ENCODE data around the gene SYNPR.

Gene SYNPR

DNA sequence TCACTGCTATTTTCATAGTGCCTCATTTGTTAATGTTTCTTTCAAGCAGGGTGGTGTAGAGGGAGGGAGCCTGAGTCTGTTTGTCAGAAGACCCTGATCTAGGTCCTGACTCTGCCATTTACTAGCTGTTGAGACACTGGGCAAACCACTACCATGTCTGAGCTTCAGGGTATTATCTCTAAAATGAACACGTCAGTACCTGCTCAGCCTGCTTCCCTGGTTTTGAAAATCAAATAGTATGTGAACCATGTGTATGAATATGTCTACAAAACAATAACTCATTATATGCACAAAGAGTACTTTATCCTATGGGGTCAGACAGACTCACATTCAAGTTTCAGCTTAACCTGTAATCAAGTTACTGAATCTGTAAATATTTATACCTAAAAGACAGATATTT, 25.1 kb downstream of the SYNPR start:
- no CpG with 5 or more reads among the region's 1 CpG for WGBS (ENCODE audit: insufficient coverage, insufficient read length)
- DNase-seq (ENCODE audit: low read depth, low spot score): no peak
- H3K4me1 ChIP-seq (ENCODE audit: control insufficient read depth, insufficient read depth, low read length): no peaks in the 10 kb centered on the region
- H3K36me3 ChIP-seq (ENCODE audit: control insufficient read depth, insufficient read depth, low read length): no peaks in the 10 kb centered on the region
- H3K4me3 ChIP-seq (ENCODE audit: low read length): no peak overlapping the region
- no peak overlapping the region for H3K27ac ChIP-seq (ENCODE audit: low read length)
- H3K9me3 ChIP-seq (ENCODE audit: control insufficient read depth, insufficient read depth, low read length): no peaks in the 10 kb centered on the region
- H3K27me3 ChIP-seq (ENCODE audit: control insufficient read depth, insufficient read depth, low read length): peaks cover 11% of the 10 kb centered on the region; the same call in 1 of the 2 replicates

DNA sequence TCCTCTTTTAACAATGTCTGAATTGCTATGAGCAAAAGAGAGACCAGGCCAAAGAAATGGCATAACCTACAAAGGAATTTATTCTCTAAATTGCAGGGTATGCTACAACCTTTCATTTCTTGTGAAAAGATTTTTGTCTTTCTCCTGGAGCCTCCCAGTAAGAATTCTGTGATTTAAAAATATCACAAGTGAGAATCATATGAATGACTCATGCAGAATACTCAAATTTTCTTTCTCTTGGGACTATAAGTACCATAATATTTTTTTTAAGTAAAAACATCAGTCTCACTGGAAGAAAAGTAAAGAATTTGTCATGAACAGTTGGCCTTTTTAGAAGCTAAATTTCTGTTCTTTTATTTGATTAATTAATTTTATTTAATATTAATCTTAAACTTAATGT, 26.3 kb downstream of the SYNPR start:
- H3K4me1 ChIP-seq (ENCODE audit: control insufficient read depth, insufficient read depth, low read length): no peaks in the 10 kb centered on the region
- peaks cover 12% of the 10 kb centered on the region; the same call in 1 of the 2 replicates for H3K27me3 ChIP-seq (ENCODE audit: control insufficient read depth, insufficient read depth, low read length)
- no peak overlapping the region for H3K27ac ChIP-seq (ENCODE audit: low read length)
- no peaks in the 10 kb centered on the region for H3K9me3 ChIP-seq (ENCODE audit: control insufficient read depth, insufficient read depth, low read length)
- no peaks in the 10 kb centered on the region for H3K36me3 ChIP-seq (ENCODE audit: control insufficient read depth, insufficient read depth, low read length)
- H3K4me3 ChIP-seq (ENCODE audit: low read length): no peak overlapping the region
- no peak for DNase-seq (ENCODE audit: low read depth, low spot score)

DNA sequence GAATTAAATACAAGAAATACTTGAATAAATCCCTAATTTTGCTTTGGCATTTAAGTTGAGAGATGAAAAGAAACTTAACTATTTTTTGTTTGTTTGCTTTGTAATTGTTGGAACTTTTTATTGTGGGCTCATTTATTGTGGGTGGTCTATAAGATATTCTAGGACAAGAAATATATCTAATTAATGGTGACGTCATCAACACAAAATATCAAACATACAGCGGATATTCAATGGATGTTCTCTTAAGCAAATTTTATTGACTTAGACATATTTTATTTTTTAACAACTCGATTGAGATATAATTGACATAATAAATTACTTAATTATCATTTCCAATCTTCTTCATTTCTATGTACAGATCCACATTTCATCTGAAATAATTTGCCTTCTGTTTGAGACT, 30.0 kb downstream of the SYNPR start:
- no CpG with 5 or more reads among the region's 3 CpGs for WGBS (ENCODE audit: insufficient coverage, insufficient read length)
- H3K27me3 ChIP-seq (ENCODE audit: control insufficient read depth, insufficient read depth, low read length): peaks cover 31% of the 10 kb centered on the region; the same call in 1 of the 2 replicates

DNA sequence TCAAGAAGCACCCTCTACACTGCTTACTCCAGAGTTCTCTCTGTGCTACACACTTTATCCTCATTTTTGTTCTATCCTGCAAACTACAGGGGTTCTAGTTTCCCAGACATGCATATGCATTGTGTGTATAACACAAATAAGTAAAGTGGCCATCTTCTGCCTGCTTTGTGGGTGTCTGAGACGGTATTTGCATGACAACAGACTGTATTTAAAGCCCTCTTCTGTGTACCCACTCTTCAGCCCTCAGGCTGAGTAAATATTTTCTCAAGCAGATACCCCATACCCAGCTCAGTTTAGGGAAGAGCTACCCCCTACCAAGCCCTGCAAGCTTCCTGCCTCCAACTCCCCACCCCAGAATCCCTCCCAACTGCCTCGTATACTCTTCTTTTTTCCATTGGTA, 31.7 kb downstream of the SYNPR start:
- no CpG with 5 or more reads among the region's 2 CpGs for WGBS (ENCODE audit: insufficient coverage, insufficient read length)
- DNase-seq (ENCODE audit: low read depth, low spot score): no peak

More for the DNA sequence above, 30.0 kb downstream of the SYNPR start:
- DNase-seq (ENCODE audit: low read depth, low spot score): no peak
- H3K27ac ChIP-seq (ENCODE audit: low read length): no peak overlapping the region
- no peaks in the 10 kb centered on the region for H3K9me3 ChIP-seq (ENCODE audit: control insufficient read depth, insufficient read depth, low read length)
- no peaks in the 10 kb centered on the region for H3K36me3 ChIP-seq (ENCODE audit: control insufficient read depth, insufficient read depth, low read length)
- H3K4me1 ChIP-seq (ENCODE audit: control insufficient read depth, insufficient read depth, low read length): no peaks in the 10 kb centered on the region
- no peak overlapping the region for H3K4me3 ChIP-seq (ENCODE audit: low read length)

DNA sequence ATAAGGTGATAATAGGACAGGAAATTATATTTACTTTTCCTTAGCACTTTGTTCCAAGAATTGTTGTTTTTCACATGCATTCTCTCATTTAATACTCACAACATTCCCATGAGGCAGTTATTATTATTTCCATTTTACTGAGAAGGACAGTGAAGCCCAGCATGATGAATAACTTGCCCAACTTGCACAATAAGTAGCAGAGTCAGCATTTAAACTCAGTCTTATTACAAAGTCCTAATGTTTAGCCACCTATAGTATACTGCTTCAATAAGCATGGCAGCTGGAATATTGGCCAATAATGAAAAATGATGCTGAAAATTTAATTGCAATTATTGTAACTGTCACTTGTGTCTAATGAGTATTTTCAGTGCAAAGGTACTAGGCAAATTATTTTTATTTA, 45.7 kb downstream of the SYNPR start:
- Histone ChIP-seq H3K9me3 (ENCODE audit: control insufficient read depth, insufficient read depth, low read length) (no peaks in the 10 kb centered on the region), H3K27me3 (ENCODE audit: control insufficient read depth, insufficient read depth, low read length) (no peaks in the 10 kb centered on the region), H3K36me3 (ENCODE audit: control insufficient read depth, insufficient read depth, low read length) (no peaks in the 10 kb centered on the region), H3K4me3 (ENCODE audit: low read length) (no peak overlapping the region), H3K27ac (ENCODE audit: low read length) (no peak overlapping the region), H3K4me1 (ENCODE audit: control insufficient read depth, insufficient read depth, low read length) (no peaks in the 10 kb centered on the region; the same call in 1 of the 2 replicates)
- DNase-seq (ENCODE audit: low read depth, low spot score): no peak

More for the DNA sequence above, 31.7 kb downstream of the SYNPR start:
- Histone ChIP-seq H3K4me1 (ENCODE audit: control insufficient read depth, insufficient read depth, low read length) (no peaks in the 10 kb centered on the region), H3K36me3 (ENCODE audit: control insufficient read depth, insufficient read depth, low read length) (no peaks in the 10 kb centered on the region), H3K4me3 (ENCODE audit: low read length) (no peak overlapping the region), H3K27me3 (ENCODE audit: control insufficient read depth, insufficient read depth, low read length) (peaks cover 32% of the 10 kb centered on the region; the same call in 1 of the 2 replicates), H3K27ac (ENCODE audit: low read length) (no peak overlapping the region), H3K9me3 (ENCODE audit: control insufficient read depth, insufficient read depth, low read length) (no peaks in the 10 kb centered on the region)

DNA sequence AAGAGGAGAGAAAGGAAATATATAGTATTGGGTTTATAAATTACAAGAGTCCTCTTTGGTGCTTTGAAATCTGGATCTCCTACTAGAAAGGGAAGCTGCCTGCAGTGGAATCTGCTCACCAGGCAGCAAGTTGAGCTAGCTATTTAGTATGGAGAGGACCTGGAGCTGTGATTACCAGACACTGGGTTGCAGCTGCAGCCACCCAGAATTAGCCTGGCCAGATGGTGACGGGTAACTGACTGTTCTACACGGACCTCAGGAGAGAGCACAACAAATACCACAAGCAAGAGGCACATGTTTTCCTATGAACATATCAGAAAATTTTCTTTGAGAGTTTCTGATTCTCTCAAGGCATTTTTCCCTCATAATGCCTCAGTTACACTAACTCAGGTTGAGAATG, 46.5 kb downstream of the SYNPR start:
- no CpG with 5 or more reads among the region's 2 CpGs for WGBS (ENCODE audit: insufficient coverage, insufficient read length)
- H3K9me3 ChIP-seq (ENCODE audit: control insufficient read depth, insufficient read depth, low read length): no peaks in the 10 kb centered on the region
- H3K36me3 ChIP-seq (ENCODE audit: control insufficient read depth, insufficient read depth, low read length): no peaks in the 10 kb centered on the region
- no peak overlapping the region for H3K4me3 ChIP-seq (ENCODE audit: low read length)
- H3K27me3 ChIP-seq (ENCODE audit: control insufficient read depth, insufficient read depth, low read length): no peaks in the 10 kb centered on the region
- DNase-seq (ENCODE audit: low read depth, low spot score): no peak
- H3K4me1 ChIP-seq (ENCODE audit: control insufficient read depth, insufficient read depth, low read length): no peaks in the 10 kb centered on the region; the same call in 1 of the 2 replicates
- H3K27ac ChIP-seq (ENCODE audit: low read length): no peak overlapping the region

DNA sequence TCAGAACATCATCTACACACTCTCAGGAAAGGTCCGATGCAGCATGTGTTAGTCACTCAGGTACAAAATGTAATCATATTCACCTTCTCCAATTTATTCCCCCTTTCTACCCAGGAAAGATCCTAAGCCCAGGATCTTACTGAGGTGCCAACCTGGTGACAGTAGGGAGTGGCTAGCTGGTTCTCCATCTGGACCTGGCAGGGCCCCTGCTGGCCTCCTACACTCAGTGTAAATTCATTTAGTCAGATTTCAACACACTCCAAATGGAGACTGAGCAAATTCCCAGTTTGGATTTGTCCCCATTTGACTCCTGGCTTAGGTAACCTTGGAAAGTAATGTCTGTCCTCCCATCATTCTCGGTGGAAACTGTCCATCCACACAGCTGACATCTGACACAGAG, 47.3 kb downstream of the SYNPR start:
- no peaks in the 10 kb centered on the region for H3K27me3 ChIP-seq (ENCODE audit: control insufficient read depth, insufficient read depth, low read length)
- H3K27ac ChIP-seq (ENCODE audit: low read length): no peak overlapping the region
- DNase-seq (ENCODE audit: low read depth, low spot score): no peak
- no peaks in the 10 kb centered on the region for H3K9me3 ChIP-seq (ENCODE audit: control insufficient read depth, insufficient read depth, low read length)
- H3K4me1 ChIP-seq (ENCODE audit: control insufficient read depth, insufficient read depth, low read length): no peaks in the 10 kb centered on the region; the same call in 1 of the 2 replicates
- no peaks in the 10 kb centered on the region for H3K36me3 ChIP-seq (ENCODE audit: control insufficient read depth, insufficient read depth, low read length)
- no peak overlapping the region for H3K4me3 ChIP-seq (ENCODE audit: low read length)
- WGBS (ENCODE audit: insufficient coverage, insufficient read length): no CpG with 5 or more reads among the region's 2 CpGs

DNA sequence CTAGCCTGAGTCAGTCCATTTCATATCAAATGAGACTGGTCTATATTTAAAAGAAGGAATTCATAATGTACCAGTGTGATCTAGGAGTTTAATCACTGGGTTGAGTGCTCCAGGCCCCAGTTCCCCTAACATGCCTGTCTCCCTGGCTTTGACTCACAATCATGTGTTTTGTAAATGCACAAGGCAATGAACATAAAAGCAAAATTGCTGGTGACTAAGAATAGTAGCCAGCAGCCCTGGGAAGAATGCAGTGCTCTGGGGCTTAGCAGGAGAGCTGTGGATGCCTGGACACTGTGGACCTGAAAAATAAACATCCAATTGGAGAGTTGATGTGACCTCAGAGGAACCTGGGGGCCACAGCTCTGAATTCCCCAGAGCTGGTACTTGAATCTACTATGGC, 50.3 kb downstream of the SYNPR start:
- Histone ChIP-seq H3K27ac (ENCODE audit: low read length) (no peak overlapping the region), H3K4me3 (ENCODE audit: low read length) (no peak overlapping the region), H3K9me3 (ENCODE audit: control insufficient read depth, insufficient read depth, low read length) (no peaks in the 10 kb centered on the region), H3K36me3 (ENCODE audit: control insufficient read depth, insufficient read depth, low read length) (no peaks in the 10 kb centered on the region), H3K27me3 (ENCODE audit: control insufficient read depth, insufficient read depth, low read length) (no peaks in the 10 kb centered on the region), H3K4me1 (ENCODE audit: control insufficient read depth, insufficient read depth, low read length) (no peaks in the 10 kb centered on the region; the same call in 1 of the 2 replicates)
- DNase-seq (ENCODE audit: low read depth, low spot score): no peak

DNA sequence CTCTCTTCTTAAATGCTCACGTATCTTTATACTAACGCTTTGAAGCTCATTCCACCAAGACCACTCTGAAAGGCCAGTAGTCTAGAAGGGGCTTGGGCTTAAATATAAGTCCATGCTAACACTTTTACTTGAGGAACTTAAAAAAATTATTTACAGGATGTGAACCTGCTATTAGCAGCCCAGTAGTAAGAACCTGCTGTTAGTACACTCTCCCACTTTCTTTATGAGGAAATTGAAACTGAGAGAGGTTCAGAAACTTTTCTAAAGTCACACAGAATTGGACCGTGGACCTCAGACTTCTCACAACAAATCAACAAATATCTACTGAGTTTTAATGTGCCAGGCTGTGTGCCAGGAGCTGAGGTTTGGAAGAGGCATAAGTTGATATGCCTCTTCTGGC, 53.4 kb downstream of the SYNPR start:
- no CpG with 5 or more reads among the region's 3 CpGs for WGBS (ENCODE audit: insufficient coverage, insufficient read length)

DNA sequence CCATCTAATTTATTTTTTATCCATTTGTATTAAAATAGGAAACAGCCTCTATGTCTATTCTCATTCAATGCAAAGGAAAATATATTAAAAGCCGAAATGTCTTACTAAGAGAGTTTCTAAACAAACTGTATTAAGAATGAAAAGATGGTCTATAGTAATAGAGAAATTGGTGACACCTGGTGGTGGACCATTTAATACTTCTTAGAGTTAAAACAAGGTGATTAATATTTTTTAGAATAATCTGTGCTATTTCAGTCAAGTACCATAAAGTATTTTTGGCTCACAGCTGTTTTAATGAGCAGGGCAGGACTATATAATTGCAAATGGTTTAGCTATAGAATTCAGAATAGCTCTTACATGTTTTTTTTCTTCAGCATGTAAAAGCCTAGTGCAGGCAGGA, 55.7 kb downstream of the SYNPR start:
- no peaks in the 10 kb centered on the region for H3K9me3 ChIP-seq (ENCODE audit: control insufficient read depth, insufficient read depth, low read length)
- H3K4me3 ChIP-seq (ENCODE audit: low read length): no peak overlapping the region
- no peak for DNase-seq (ENCODE audit: low read depth, low spot score)
- H3K27ac ChIP-seq (ENCODE audit: low read length): no peak overlapping the region
- H3K27me3 ChIP-seq (ENCODE audit: control insufficient read depth, insufficient read depth, low read length): no peaks in the 10 kb centered on the region
- H3K36me3 ChIP-seq (ENCODE audit: control insufficient read depth, insufficient read depth, low read length): no peaks in the 10 kb centered on the region
- peaks cover 3% of the 10 kb centered on the region; the same call in 1 of the 2 replicates for H3K4me1 ChIP-seq (ENCODE audit: control insufficient read depth, insufficient read depth, low read length)
- no CpG with 5 or more reads among the region's 1 CpG for WGBS (ENCODE audit: insufficient coverage, insufficient read length)

More for the DNA sequence above, 53.4 kb downstream of the SYNPR start:
- H3K9me3 ChIP-seq (ENCODE audit: control insufficient read depth, insufficient read depth, low read length): no peaks in the 10 kb centered on the region
- H3K36me3 ChIP-seq (ENCODE audit: control insufficient read depth, insufficient read depth, low read length): no peaks in the 10 kb centered on the region
- peaks cover 3% of the 10 kb centered on the region; the same call in 1 of the 2 replicates for H3K4me1 ChIP-seq (ENCODE audit: control insufficient read depth, insufficient read depth, low read length)
- no peak for DNase-seq (ENCODE audit: low read depth, low spot score)
- H3K27ac ChIP-seq (ENCODE audit: low read length): no peak overlapping the region
- no peak overlapping the region for H3K4me3 ChIP-seq (ENCODE audit: low read length)
- no peaks in the 10 kb centered on the region for H3K27me3 ChIP-seq (ENCODE audit: control insufficient read depth, insufficient read depth, low read length)

DNA sequence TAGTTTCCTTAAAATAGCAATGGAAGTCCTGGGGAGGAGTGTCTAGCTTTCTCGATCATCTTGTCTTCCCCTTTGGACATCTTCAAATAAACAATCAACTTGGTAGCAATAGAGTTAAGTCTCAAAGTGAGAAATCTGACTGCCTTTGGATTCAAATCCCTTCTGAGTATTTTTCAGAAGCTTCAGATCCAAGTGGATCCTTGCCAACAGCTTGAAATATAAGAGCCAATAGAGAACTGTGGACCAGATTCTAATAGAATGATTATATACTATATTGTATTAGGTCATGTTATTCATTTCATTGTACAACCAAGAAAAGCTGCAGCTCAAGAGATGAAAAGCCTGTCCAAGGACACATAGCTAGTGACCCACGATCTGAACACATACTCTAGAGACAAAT, 60.2 kb downstream of the SYNPR start:
- Histone ChIP-seq H3K27ac (ENCODE audit: low read length) (no peak overlapping the region), H3K4me3 (ENCODE audit: low read length) (no peak overlapping the region), H3K9me3 (ENCODE audit: control insufficient read depth, insufficient read depth, low read length) (no peaks in the 10 kb centered on the region), H3K27me3 (ENCODE audit: control insufficient read depth, insufficient read depth, low read length) (no peaks in the 10 kb centered on the region), H3K4me1 (ENCODE audit: control insufficient read depth, insufficient read depth, low read length) (peaks cover 5% of the 10 kb centered on the region), H3K36me3 (ENCODE audit: control insufficient read depth, insufficient read depth, low read length) (no peaks in the 10 kb centered on the region)
- no peak for DNase-seq (ENCODE audit: low read depth, low spot score)
- no CpG with 5 or more reads among the region's 2 CpGs for WGBS (ENCODE audit: insufficient coverage, insufficient read length)

All from iPS DF 6.9 (cell line).